ENCODE results near the gene SLC7A8. TPM values are rescaled to one million over a fixed set of nuclear protein-coding genes. Genes with fewer than 3 reads are reported as not detected.
A peak's percentile ranks its signal among the peaks of the same experiment; 100 is the strongest.

The SLC7A8 gene
- total RNA-seq, 1 experiment from 2014 or later, result 77.9 TPM

DNA sequence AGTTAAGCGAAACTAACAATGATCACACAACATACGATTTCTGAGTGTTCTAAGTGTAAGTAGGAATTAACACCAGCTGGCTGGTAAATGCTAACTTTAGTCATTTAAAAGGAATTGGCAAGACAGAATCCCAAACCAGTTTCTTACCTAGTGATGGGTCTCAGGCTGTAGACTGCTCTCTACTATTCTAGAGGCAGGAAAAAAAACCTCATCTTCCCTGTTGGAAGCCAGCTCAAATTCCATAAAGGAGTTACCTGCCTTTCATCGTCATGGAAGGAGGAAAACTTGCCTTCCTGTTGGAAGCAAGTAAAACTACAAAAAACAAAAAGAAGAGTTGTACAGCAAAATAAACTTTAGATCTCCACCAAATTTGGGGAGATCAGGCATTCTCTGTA lies 23.7 kb upstream of the SLC7A8 start:
- Mint-ChIP-seq H3K4me3 (peak overlapping the region; percentile 54 to 72), H3K36me3 (ENCODE audit: insufficient read depth in 1 of 3, low read depth in 3 of 3) (peaks cover 0 to 4% (median 0%) of the 10 kb centered on the region in 3 experiments; a peak in 2 of 7 replicates), H3K27ac (peak overlapping the region; percentile 66 to 99 (median 97); a peak in 6 of 7 replicates), H3K4me1 (peaks cover 34 to 40% of the 10 kb centered on the region in 2 experiments), H3K27me3 (ENCODE audit: low read depth) (no peaks in the 10 kb centered on the region), H3K9me3 (no peaks in the 10 kb centered on the region; a peak in 1 of 5 replicates)
- H3K56ac ChIP-seq (ENCODE audit: insufficient read length, low read depth, low read length), result no peak overlapping the region
- H4K91ac ChIP-seq (ENCODE audit: insufficient read length, low read depth, low read length), result no peak overlapping the region
- H4K20me1 ChIP-seq (ENCODE audit: control insufficient read depth, insufficient read depth, insufficient read length), result no peaks in the 10 kb centered on the region
- H3K18ac ChIP-seq (ENCODE audit: insufficient read length, low read depth, low read length), result no peak overlapping the region
- H2BK120ac ChIP-seq (ENCODE audit: low read depth, low read length, poor library complexity, severe bottlenecking), result no peak overlapping the region
- no peaks in the 10 kb centered on the region for H3K27me3 ChIP-seq (ENCODE audit: insufficient read depth, low read length)
- no peak for DNase-seq
- peak overlapping the region; percentile 14 for H2AK5ac ChIP-seq (ENCODE audit: insufficient read length, low read length)
- H3K23me2 ChIP-seq (ENCODE audit: insufficient read length, low read depth, low read length, poor library complexity, severe bottlenecking), result no peaks in the 10 kb centered on the region
- H3K79me2 ChIP-seq (ENCODE audit: insufficient read depth, low read length), result no peaks in the 10 kb centered on the region
- H2BK5ac ChIP-seq (ENCODE audit: insufficient read length, low read length), result peak overlapping the region; percentile 2
- H3K4me1 ChIP-seq (ENCODE audit: insufficient read depth, low read length), result peaks cover 7% of the 10 kb centered on the region
- peak overlapping the region; percentile 69 for H3K4me2 ChIP-seq (ENCODE audit: insufficient read depth, insufficient read length, low read length)
- WGBS (ENCODE audit: extremely low coverage, insufficient read length, low lambda C conversion rate), result no CpG with 5 or more reads among the region's 3 CpGs
- no peak overlapping the region for H2BK15ac ChIP-seq (ENCODE audit: low read depth, low read length)
- H3K9me3 ChIP-seq (ENCODE audit: control insufficient read depth, low read depth, low read length), result no peaks in the 10 kb centered on the region
- TF ChIP-seq, protein P1, sequence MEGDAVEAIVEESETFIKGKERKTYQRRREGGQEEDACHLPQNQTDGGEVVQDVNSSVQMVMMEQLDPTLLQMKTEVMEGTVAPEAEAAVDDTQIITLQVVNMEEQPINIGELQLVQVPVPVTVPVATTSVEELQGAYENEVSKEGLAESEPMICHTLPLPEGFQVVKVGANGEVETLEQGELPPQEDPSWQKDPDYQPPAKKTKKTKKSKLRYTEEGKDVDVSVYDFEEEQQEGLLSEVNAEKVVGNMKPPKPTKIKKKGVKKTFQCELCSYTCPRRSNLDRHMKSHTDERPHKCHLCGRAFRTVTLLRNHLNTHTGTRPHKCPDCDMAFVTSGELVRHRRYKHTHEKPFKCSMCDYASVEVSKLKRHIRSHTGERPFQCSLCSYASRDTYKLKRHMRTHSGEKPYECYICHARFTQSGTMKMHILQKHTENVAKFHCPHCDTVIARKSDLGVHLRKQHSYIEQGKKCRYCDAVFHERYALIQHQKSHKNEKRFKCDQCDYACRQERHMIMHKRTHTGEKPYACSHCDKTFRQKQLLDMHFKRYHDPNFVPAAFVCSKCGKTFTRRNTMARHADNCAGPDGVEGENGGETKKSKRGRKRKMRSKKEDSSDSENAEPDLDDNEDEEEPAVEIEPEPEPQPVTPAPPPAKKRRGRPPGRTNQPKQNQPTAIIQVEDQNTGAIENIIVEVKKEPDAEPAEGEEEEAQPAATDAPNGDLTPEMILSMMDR (conservative IDR thresholded peaks at IDR 0.05), result no peak
- H3K23ac ChIP-seq (ENCODE audit: insufficient read length, low read depth, low read length), result no peak overlapping the region
- H2BK12ac ChIP-seq (ENCODE audit: insufficient read length, low read depth, low read length), result no peak overlapping the region
- peak overlapping the region; percentile 99 for H3K27ac ChIP-seq (ENCODE audit: insufficient read length, low read depth, low read length)
- peak overlapping the region; percentile 23 for H3K9ac ChIP-seq (ENCODE audit: extremely low read depth, insufficient read length, low read length)
- no peaks in the 10 kb centered on the region for H3K79me1 ChIP-seq (ENCODE audit: insufficient read depth, low read depth, low read length, poor library complexity, severe bottlenecking)
- H3T11ph ChIP-seq (ENCODE audit: low read length), result no peak overlapping the region
- no peak overlapping the region for H2BK20ac ChIP-seq (ENCODE audit: low read depth, low read length, poor library complexity, severe bottlenecking)
- H2AFZ ChIP-seq (ENCODE audit: low read length), result no peak overlapping the region
- H3K4ac ChIP-seq (ENCODE audit: low read depth, low read length), result no peak overlapping the region
- H3K14ac ChIP-seq (ENCODE audit: insufficient read depth, low read length), result no peak overlapping the region; the same call in 1 of the 2 replicates
- H4K8ac ChIP-seq (replicated peaks; ENCODE audit: insufficient read length, low read depth, low read length), result no peak overlapping the region
- no peak overlapping the region for H4K5ac ChIP-seq (ENCODE audit: insufficient read length, low read depth, low read length)

Data from H9 (cell line).